ENCODE measurements around the gene STAC.
A peak's percentile ranks its signal among the peaks of the same experiment; 100 is the strongest.

STAC gene

DNA sequence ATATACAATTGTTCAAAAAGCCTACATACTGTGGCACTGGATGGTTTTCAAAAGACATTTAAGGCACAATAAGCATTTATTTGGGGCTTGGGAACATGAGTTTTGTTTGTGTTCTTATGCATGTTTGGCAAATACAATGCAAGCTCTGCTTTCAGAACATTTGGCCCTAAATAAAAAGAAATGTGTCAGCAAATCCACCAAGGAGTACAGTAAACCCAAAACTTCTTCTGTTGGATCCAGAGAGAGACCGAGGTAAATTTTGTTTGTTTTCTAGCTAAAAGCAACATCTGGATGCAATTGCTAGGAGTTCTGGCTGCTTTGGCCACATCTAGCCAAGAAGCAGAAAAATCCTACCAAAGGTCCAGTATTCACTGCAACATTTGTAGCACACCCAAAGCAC lies 215.2 kb downstream of the STAC start:
- no peak overlapping the region for H3K4me3 ChIP-seq (replicated peaks; ENCODE audit: low read depth, low read length)
- no peak for DNase-seq (ENCODE audit: low read depth)
- TF ChIP-seq, protein P1, sequence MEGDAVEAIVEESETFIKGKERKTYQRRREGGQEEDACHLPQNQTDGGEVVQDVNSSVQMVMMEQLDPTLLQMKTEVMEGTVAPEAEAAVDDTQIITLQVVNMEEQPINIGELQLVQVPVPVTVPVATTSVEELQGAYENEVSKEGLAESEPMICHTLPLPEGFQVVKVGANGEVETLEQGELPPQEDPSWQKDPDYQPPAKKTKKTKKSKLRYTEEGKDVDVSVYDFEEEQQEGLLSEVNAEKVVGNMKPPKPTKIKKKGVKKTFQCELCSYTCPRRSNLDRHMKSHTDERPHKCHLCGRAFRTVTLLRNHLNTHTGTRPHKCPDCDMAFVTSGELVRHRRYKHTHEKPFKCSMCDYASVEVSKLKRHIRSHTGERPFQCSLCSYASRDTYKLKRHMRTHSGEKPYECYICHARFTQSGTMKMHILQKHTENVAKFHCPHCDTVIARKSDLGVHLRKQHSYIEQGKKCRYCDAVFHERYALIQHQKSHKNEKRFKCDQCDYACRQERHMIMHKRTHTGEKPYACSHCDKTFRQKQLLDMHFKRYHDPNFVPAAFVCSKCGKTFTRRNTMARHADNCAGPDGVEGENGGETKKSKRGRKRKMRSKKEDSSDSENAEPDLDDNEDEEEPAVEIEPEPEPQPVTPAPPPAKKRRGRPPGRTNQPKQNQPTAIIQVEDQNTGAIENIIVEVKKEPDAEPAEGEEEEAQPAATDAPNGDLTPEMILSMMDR (IDR thresholded peaks at IDR 0.05; ENCODE audit: low read length, missing control alignments): no peak

- no peak for DNase-seq (ENCODE audit: low read depth)
- no peak overlapping the region for H3K4me3 ChIP-seq (replicated peaks; ENCODE audit: low read depth, low read length)
- TF ChIP-seq, protein P1 (IDR thresholded peaks at IDR 0.05; ENCODE audit: low read length, missing control alignments): no peak
Measured at GRCh38 chr3:36596419-36596818, 216.1 kb downstream of the STAC start.

DNA sequence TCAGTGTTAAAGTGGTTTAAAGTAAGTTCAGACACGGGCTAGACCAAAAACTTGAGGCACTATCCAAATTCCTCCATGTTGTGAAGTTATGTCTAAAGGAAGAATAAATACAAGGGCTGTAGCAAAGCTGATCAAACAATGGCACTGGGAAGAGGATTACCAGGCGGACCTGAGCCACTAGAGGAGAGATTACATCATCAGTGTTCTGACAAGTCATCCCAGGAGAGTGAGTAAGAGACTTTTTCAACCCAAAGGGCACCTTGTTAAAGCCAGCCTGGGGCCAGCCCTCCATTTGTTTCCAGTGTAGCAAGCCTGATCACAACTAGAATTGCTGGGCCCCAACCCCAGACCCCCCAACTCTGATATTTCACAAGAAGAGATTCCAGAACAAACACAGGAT lies 217.1 kb downstream of the STAC start:
- TF ChIP-seq, protein P1 (IDR thresholded peaks at IDR 0.05; ENCODE audit: low read length, missing control alignments): no peak
- peak; percentile 9 for DNase-seq (ENCODE audit: low read depth)
- no peak overlapping the region for H3K4me3 ChIP-seq (replicated peaks; ENCODE audit: low read depth, low read length)
